Type B pancreatic cell (in vitro differentiated cells): ENCODE data around the gene SLC44A1. TPM values are rescaled to one million over a fixed set of nuclear protein-coding genes. Genes with fewer than 3 reads are reported as not detected.
A peak's percentile ranks its signal among the peaks of the same experiment; 100 is the strongest.

Source experiments
- DNase-seq: peaks from one replicate; pipeline ENCODE4 v3.0.0; 2021; ENCODE audit warnings: mixed read lengths; ENCODE audit not compliant: unreplicated experiment; ENCODE audit errors: extremely low spot score
- H3K27ac Mint-ChIP-seq: 2 replicates; pipeline ENCODE4 v1.8.0; 2021; ENCODE audit warnings: mild to moderate bottlenecking, mixed read lengths
- H3K27me3 Mint-ChIP-seq: 2 replicates; pipeline ENCODE4 v1.8.0; 2021; ENCODE audit warnings: mixed read lengths
- H3K36me3 Mint-ChIP-seq: 2 replicates; pipeline ENCODE4 v1.8.0; 2021; ENCODE audit warnings: mixed read lengths
- H3K4me1 Mint-ChIP-seq: one replicate; pipeline ENCODE4 v1.8.0; 2021; ENCODE audit warnings: mixed read lengths; ENCODE audit not compliant: unreplicated experiment
- H3K4me3 Mint-ChIP-seq: 2 replicates; pipeline ENCODE4 v1.8.0; 2021; ENCODE audit warnings: mild to moderate bottlenecking, mixed read lengths
- H3K9me3 Mint-ChIP-seq: 2 replicates; pipeline ENCODE4 v1.8.0; 2021; ENCODE audit warnings: mixed read lengths
- total RNA-seq: library from RNA; stranded (reverse); gene quantifications from 2 replicates; pipeline ENCODE4 v1.2.1, GENCODE V29; 2021; ENCODE audit warnings: low replicate concordance
- TF ChIP-seq, protein P1 (sequence below): fragments of 200-600 bp; sonication (generic); conservative IDR thresholded peaks from 2 replicates; pipeline ENCODE4 v1.5.0; 2021; ENCODE audit warnings: antibody characterized with exemption, mild to moderate bottlenecking

Gene SLC44A1
- total RNA-seq, 1 donor from 2014 or later, result 47.2 TPM

- H3K9me3 Mint-ChIP-seq, result no peaks in the 10 kb centered on the region
- H3K27me3 Mint-ChIP-seq, result peaks cover 4% of the 10 kb centered on the region
- H3K4me3 Mint-ChIP-seq, result no peak overlapping the region
- peaks cover 5% of the 10 kb centered on the region for H3K4me1 Mint-ChIP-seq
- TF ChIP-seq, protein P1, sequence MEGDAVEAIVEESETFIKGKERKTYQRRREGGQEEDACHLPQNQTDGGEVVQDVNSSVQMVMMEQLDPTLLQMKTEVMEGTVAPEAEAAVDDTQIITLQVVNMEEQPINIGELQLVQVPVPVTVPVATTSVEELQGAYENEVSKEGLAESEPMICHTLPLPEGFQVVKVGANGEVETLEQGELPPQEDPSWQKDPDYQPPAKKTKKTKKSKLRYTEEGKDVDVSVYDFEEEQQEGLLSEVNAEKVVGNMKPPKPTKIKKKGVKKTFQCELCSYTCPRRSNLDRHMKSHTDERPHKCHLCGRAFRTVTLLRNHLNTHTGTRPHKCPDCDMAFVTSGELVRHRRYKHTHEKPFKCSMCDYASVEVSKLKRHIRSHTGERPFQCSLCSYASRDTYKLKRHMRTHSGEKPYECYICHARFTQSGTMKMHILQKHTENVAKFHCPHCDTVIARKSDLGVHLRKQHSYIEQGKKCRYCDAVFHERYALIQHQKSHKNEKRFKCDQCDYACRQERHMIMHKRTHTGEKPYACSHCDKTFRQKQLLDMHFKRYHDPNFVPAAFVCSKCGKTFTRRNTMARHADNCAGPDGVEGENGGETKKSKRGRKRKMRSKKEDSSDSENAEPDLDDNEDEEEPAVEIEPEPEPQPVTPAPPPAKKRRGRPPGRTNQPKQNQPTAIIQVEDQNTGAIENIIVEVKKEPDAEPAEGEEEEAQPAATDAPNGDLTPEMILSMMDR, result no peak
- H3K36me3 Mint-ChIP-seq, result no peaks in the 10 kb centered on the region
- no peak for DNase-seq
- no peak overlapping the region for H3K27ac Mint-ChIP-seq
These were observed 8.2 kb upstream of the SLC44A1 start for GRCh38 chr9:105236261-105236660.

- peaks cover 8% of the 10 kb centered on the region for H3K27me3 Mint-ChIP-seq
- no peak overlapping the region for H3K4me3 Mint-ChIP-seq
- H3K9me3 Mint-ChIP-seq, result no peaks in the 10 kb centered on the region
- no peak overlapping the region for H3K27ac Mint-ChIP-seq
- H3K36me3 Mint-ChIP-seq, result no peaks in the 10 kb centered on the region
- no peak for DNase-seq
- TF ChIP-seq, protein P1, result no peak
- H3K4me1 Mint-ChIP-seq, result peaks cover 9% of the 10 kb centered on the region
These were observed 7.2 kb upstream of the SLC44A1 start for GRCh38 chr9:105237246-105237645.

- Mint-ChIP-seq H3K9me3 (no peaks in the 10 kb centered on the region), H3K36me3 (no peaks in the 10 kb centered on the region), H3K4me1 (peaks cover 20% of the 10 kb centered on the region), H3K27ac (no peak overlapping the region), H3K4me3 (no peak overlapping the region), H3K27me3 (peaks cover 9% of the 10 kb centered on the region)
- DNase-seq, result no peak
- TF ChIP-seq, protein P1, result no peak
These were observed 6.1 kb upstream of the SLC44A1 start for GRCh38 chr9:105238302-105238701.

DNA sequence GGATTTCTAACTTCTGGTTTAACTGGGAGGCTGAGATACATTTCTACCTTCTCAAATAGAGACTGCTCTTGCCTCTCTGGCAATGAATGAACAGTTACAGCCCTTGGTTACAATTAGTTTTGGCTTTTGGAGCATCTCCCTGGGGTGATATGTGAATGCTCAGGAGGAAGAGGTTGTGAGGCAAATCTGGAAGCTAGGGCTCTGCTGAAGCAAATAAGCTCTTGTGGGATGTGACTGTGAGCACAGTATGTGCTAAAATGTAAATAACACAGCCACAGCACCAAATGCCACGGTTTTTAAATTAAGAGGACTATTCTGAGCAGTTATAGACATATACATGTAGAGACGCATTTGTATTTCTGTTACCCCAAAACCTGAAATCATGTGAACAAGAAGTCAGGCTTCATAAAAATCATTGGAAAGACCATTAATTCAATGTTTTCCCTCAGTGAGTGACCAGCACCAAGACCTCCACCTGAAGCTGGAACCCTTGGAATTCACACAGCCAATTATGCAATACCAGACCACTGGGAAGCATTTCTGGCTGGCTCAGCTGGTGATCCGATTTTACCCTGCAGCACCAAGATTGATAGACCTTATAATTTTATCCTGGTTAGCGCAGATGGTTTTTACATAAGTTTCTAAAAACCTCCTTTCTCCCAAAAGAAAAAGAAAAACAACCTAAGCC is 3.0 kb upstream of the SLC44A1 start:
- Mint-ChIP-seq H3K4me3 (no peak overlapping the region), H3K36me3 (no peaks in the 10 kb centered on the region), H3K4me1 (peaks cover 26% of the 10 kb centered on the region), H3K9me3 (no peaks in the 10 kb centered on the region), H3K27ac (no peak overlapping the region), H3K27me3 (peaks cover 12% of the 10 kb centered on the region)
- TF ChIP-seq, protein P1, result no peak
- no peak for DNase-seq

DNA sequence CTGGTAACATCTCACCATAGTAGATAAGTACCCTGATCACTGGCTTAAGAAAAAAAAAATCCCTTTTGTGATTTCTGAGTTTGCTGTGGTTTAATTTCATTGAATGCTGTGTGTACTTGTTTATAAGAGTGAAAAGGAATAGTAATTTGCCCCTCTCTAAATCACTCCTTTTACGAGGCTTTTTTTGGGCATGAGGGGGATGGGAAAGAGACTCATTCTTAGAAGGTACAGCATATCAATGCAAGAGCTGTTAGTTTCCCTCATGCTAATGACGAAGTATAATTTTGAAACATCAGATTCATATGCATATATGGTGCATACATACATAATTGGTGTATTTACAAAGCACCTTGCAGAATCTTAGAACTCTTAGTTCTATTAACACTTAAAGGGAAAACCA is 2.4 kb upstream of the SLC44A1 start:
- peaks cover 30% of the 10 kb centered on the region for H3K4me1 Mint-ChIP-seq
- no peak overlapping the region for H3K27ac Mint-ChIP-seq
- H3K9me3 Mint-ChIP-seq, result no peaks in the 10 kb centered on the region
- DNase-seq, result no peak
- peak overlapping the region; percentile 71 for H3K4me3 Mint-ChIP-seq
- no peaks in the 10 kb centered on the region for H3K36me3 Mint-ChIP-seq
- H3K27me3 Mint-ChIP-seq, result peaks cover 12% of the 10 kb centered on the region
- TF ChIP-seq, protein P1, result no peak
